Stimulated activated memory B cell treated with anti-CD40 and anti-IgM and Interleukin-4, amounts not matched to agents 10 μg/mL and 1 μg/mL and 100 μg/mL, for 72 hours (primary cell): ENCODE results near the gene ADGRL4.
"Not testable (repeated sequence)": the region's sequence is repeated elsewhere in the genome, so short reads cannot be mapped to it uniquely, and the experiment has no call there.

Experiments
- ATAC-seq: fragments of 150-1000 bp; cut with Tn5 transposase; 2 replicates; pipeline ENCODE4 v1.10.0; 2021
- H3K27ac Mint-ChIP-seq: one replicate; pipeline ENCODE4 v1.8.0; 2022; ENCODE audit warnings: mild to moderate bottlenecking, mixed read lengths
- H3K27me3 Mint-ChIP-seq: one replicate; pipeline ENCODE4 v1.8.0; 2022; ENCODE audit warnings: mixed read lengths
- H3K36me3 Mint-ChIP-seq: one replicate; pipeline ENCODE4 v1.8.0; 2022; ENCODE audit warnings: mixed read lengths
- H3K4me1 Mint-ChIP-seq: one replicate; pipeline ENCODE4 v1.8.0; 2022; ENCODE audit warnings: mixed read lengths
- H3K4me3 Mint-ChIP-seq: one replicate; pipeline ENCODE4 v1.8.0; 2022; ENCODE audit warnings: mild to moderate bottlenecking, moderate library complexity, mixed read lengths
- H3K9me3 Mint-ChIP-seq: one replicate; pipeline ENCODE4 v1.8.0; 2022; ENCODE audit warnings: mixed read lengths

ADGRL4 gene

GRCh38 chr1:78980511-78980910 lies 26.0 kb downstream of the ADGRL4 start:
- Mint-ChIP-seq H3K27me3 (no peaks in the 10 kb centered on the region), H3K4me3 (no peak overlapping the region), H3K9me3 (no peaks in the 10 kb centered on the region), H3K36me3 (no peaks in the 10 kb centered on the region), H3K27ac (no peak overlapping the region), H3K4me1 (no peaks in the 10 kb centered on the region)
- ATAC-seq: no peak

- H3K4me3 Mint-ChIP-seq: no peak overlapping the region
These were observed 33.8 kb downstream of the ADGRL4 start for GRCh38 chr1:78972723-78973122.

GRCh38 chr1:78967091-78967490 lies 39.4 kb downstream of the ADGRL4 start:
- H3K27me3 Mint-ChIP-seq, H3K36me3 Mint-ChIP-seq, H3K9me3 Mint-ChIP-seq: not testable (repeated sequence)

More at GRCh38 chr1:78972723-78973122, 33.8 kb downstream of the ADGRL4 start:
- H3K27ac Mint-ChIP-seq: no peak overlapping the region
- no peaks in the 10 kb centered on the region for H3K4me1 Mint-ChIP-seq
- H3K36me3 Mint-ChIP-seq: no peaks in the 10 kb centered on the region
- no peak for ATAC-seq
- no peaks in the 10 kb centered on the region for H3K27me3 Mint-ChIP-seq
- no peaks in the 10 kb centered on the region for H3K9me3 Mint-ChIP-seq

GRCh38 chr1:78958711-78959110 lies 47.8 kb downstream of the ADGRL4 start:
- Mint-ChIP-seq H3K4me1 (no peaks in the 10 kb centered on the region), H3K27ac (no peak overlapping the region), H3K4me3 (no peak overlapping the region), H3K36me3 (no peaks in the 10 kb centered on the region), H3K9me3 (peaks cover 4% of the 10 kb centered on the region), H3K27me3 (no peaks in the 10 kb centered on the region)
- no peak for ATAC-seq

More at GRCh38 chr1:78967091-78967490, 39.4 kb downstream of the ADGRL4 start:
- ATAC-seq, H3K27ac Mint-ChIP-seq, H3K4me1 Mint-ChIP-seq, H3K4me3 Mint-ChIP-seq: not testable (repeated sequence)

- Mint-ChIP-seq H3K27me3 (no peaks in the 10 kb centered on the region), H3K9me3 (peaks cover 3% of the 10 kb centered on the region), H3K4me3 (no peak overlapping the region), H3K4me1 (no peaks in the 10 kb centered on the region), H3K27ac (no peak overlapping the region), H3K36me3 (no peaks in the 10 kb centered on the region)
- no peak for ATAC-seq
These were observed 55.7 kb downstream of the ADGRL4 start for GRCh38 chr1:78950826-78951225.

GRCh38 chr1:78949227-78949626 lies 57.3 kb downstream of the ADGRL4 start:
- H3K27ac Mint-ChIP-seq: no peak overlapping the region
- ATAC-seq: no peak
- no peaks in the 10 kb centered on the region for H3K36me3 Mint-ChIP-seq
- H3K4me3 Mint-ChIP-seq: no peak overlapping the region
- H3K27me3 Mint-ChIP-seq: no peaks in the 10 kb centered on the region
- H3K4me1 Mint-ChIP-seq: no peaks in the 10 kb centered on the region
- peaks cover 3% of the 10 kb centered on the region for H3K9me3 Mint-ChIP-seq

- no peaks in the 10 kb centered on the region for H3K4me1 Mint-ChIP-seq
These were observed 87.4 kb downstream of the ADGRL4 start for GRCh38 chr1:78919150-78919549.

GRCh38 chr1:78918157-78918556 lies 88.4 kb downstream of the ADGRL4 start:
- H3K36me3 Mint-ChIP-seq: no peaks in the 10 kb centered on the region
- no peak overlapping the region for H3K4me3 Mint-ChIP-seq
- H3K27ac Mint-ChIP-seq: no peak overlapping the region
- no peaks in the 10 kb centered on the region for H3K27me3 Mint-ChIP-seq
- peaks cover 3% of the 10 kb centered on the region for H3K9me3 Mint-ChIP-seq
- no peaks in the 10 kb centered on the region for H3K4me1 Mint-ChIP-seq
- ATAC-seq: no peak

More at GRCh38 chr1:78919150-78919549, 87.4 kb downstream of the ADGRL4 start:
- Mint-ChIP-seq H3K9me3 (no peaks in the 10 kb centered on the region), H3K27me3 (no peaks in the 10 kb centered on the region), H3K27ac (no peak overlapping the region), H3K36me3 (no peaks in the 10 kb centered on the region), H3K4me3 (no peak overlapping the region)
- no peak for ATAC-seq

GRCh38 chr1:78916986-78917385 lies 89.5 kb downstream of the ADGRL4 start:
- H3K4me3 Mint-ChIP-seq: no peak overlapping the region
- H3K27ac Mint-ChIP-seq: no peak overlapping the region
- H3K9me3 Mint-ChIP-seq: peaks cover 3% of the 10 kb centered on the region
- no peaks in the 10 kb centered on the region for H3K27me3 Mint-ChIP-seq
- no peak for ATAC-seq
- H3K36me3 Mint-ChIP-seq: no peaks in the 10 kb centered on the region
- H3K4me1 Mint-ChIP-seq: no peaks in the 10 kb centered on the region

GRCh38 chr1:78913950-78914349 lies 92.6 kb downstream of the ADGRL4 start:
- ATAC-seq: no peak
- Mint-ChIP-seq H3K27ac (no peak overlapping the region), H3K4me1 (no peaks in the 10 kb centered on the region), H3K36me3 (no peaks in the 10 kb centered on the region), H3K9me3 (peaks cover 3% of the 10 kb centered on the region), H3K27me3 (no peaks in the 10 kb centered on the region), H3K4me3 (no peak overlapping the region)

GRCh38 chr1:78911956-78912880 lies 94.3 kb downstream of the ADGRL4 start:
- H3K9me3 Mint-ChIP-seq: peaks cover 3% of the 10 kb centered on the region
- no peak for ATAC-seq
- H3K27ac Mint-ChIP-seq: no peak overlapping the region
- no peaks in the 10 kb centered on the region for H3K27me3 Mint-ChIP-seq
- H3K4me1 Mint-ChIP-seq: no peaks in the 10 kb centered on the region
- H3K36me3 Mint-ChIP-seq: no peaks in the 10 kb centered on the region
- H3K4me3 Mint-ChIP-seq: no peak overlapping the region

- no peaks in the 10 kb centered on the region for H3K27me3 Mint-ChIP-seq
- H3K4me3 Mint-ChIP-seq: no peak overlapping the region
- H3K27ac Mint-ChIP-seq: no peak overlapping the region
- ATAC-seq: no peak
- H3K9me3 Mint-ChIP-seq: no peaks in the 10 kb centered on the region
- no peaks in the 10 kb centered on the region for H3K4me1 Mint-ChIP-seq
- H3K36me3 Mint-ChIP-seq: no peaks in the 10 kb centered on the region
These were observed 103.9 kb downstream of the ADGRL4 start for GRCh38 chr1:78902641-78903040.

GRCh38 chr1:78894811-78895210 lies 111.7 kb downstream of the ADGRL4 start:
- no peaks in the 10 kb centered on the region for H3K27me3 Mint-ChIP-seq
- H3K4me3 Mint-ChIP-seq: no peak overlapping the region
- no peaks in the 10 kb centered on the region for H3K36me3 Mint-ChIP-seq
- no peak for ATAC-seq
- H3K27ac Mint-ChIP-seq: no peak overlapping the region
- no peaks in the 10 kb centered on the region for H3K9me3 Mint-ChIP-seq
- no peaks in the 10 kb centered on the region for H3K4me1 Mint-ChIP-seq

- Mint-ChIP-seq H3K4me3 (no peak overlapping the region), H3K27me3 (no peaks in the 10 kb centered on the region), H3K27ac (no peak overlapping the region), H3K36me3 (no peaks in the 10 kb centered on the region), H3K4me1 (no peaks in the 10 kb centered on the region), H3K9me3 (no peaks in the 10 kb centered on the region)
- ATAC-seq: no peak
These were observed 114.2 kb downstream of the ADGRL4 start for GRCh38 chr1:78892260-78892840.

- Mint-ChIP-seq H3K36me3 (no peaks in the 10 kb centered on the region), H3K27me3 (no peaks in the 10 kb centered on the region), H3K4me3 (no peak overlapping the region), H3K9me3 (no peaks in the 10 kb centered on the region), H3K4me1 (no peaks in the 10 kb centered on the region), H3K27ac (no peak overlapping the region)
- ATAC-seq: no peak
These were observed 119.1 kb downstream of the ADGRL4 start for GRCh38 chr1:78887458-78887857.
